Inflammatory macrophage (primary cell): ENCODE measurements around the gene EHF.
"Not testable (repeated sequence)": the region's sequence is repeated elsewhere in the genome, so short reads cannot be mapped to it uniquely, and the experiment has no call there.

Experiments
- DNase-seq, 2 donors: peaks; one replicate each; pipeline ENCODE4 v3.0.0-alpha.2; 2020 to 2022
- total RNA-seq, 18 experiments: gene quantifications; one replicate each; lab custom pipeline; 2026; ENCODE audit warnings: mixed read lengths in 6 of 18, inconsistent platforms in 2 of 18; lab: John Stamatoyannopoulos, UW

The EHF gene
- 0.08 to 1.7 (median 0.17) reads per million in 18 experiments for total RNA-seq

- DNase-seq, result peak in 1 of 2 donors; percentile 14
These were observed at the start of gene EHF for GRCh38 chr11:34620820-34621792. EHF (plus strand) TSS chr11:34621093; CDS start chr11:34642631, 21,538 bp downstream.

GRCh38 chr11:34573537-34573936 lies 47.4 kb upstream of the EHF start:
- no peak for DNase-seq

GRCh38 chr11:34575261-34575660 lies 45.6 kb upstream of the EHF start:
- no peak for DNase-seq

- peak; percentile 33 to 50 for DNase-seq
These were observed 45.2 kb upstream of the EHF start for GRCh38 chr11:34575671-34576070.

GRCh38 chr11:34576331-34576730 lies 44.6 kb upstream of the EHF start:
- no peak for DNase-seq

GRCh38 chr11:34583818-34584217 lies 37.1 kb upstream of the EHF start:
- DNase-seq, result no peak

GRCh38 chr11:34585304-34585734 lies 35.6 kb upstream of the EHF start:
- peak; percentile 6 to 21 for DNase-seq

- peak; percentile 44 to 67 for DNase-seq
These were observed 35.0 kb upstream of the EHF start for GRCh38 chr11:34585735-34586487.

GRCh38 chr11:34586488-34587281 lies 34.2 kb upstream of the EHF start:
- DNase-seq, result no peak

- no peak for DNase-seq
These were observed 33.6 kb upstream of the EHF start for GRCh38 chr11:34587282-34587677.

- DNase-seq, result peak in 1 of 2 donors; percentile 18
These were observed 32.9 kb upstream of the EHF start for GRCh38 chr11:34588023-34588422.

- DNase-seq, result no peak
These were observed 32.2 kb upstream of the EHF start for GRCh38 chr11:34588701-34589100.

- DNase-seq, result not testable (repeated sequence)
These were observed 31.7 kb upstream of the EHF start for GRCh38 chr11:34589177-34589576.

- no peak for DNase-seq
These were observed 27.8 kb upstream of the EHF start for GRCh38 chr11:34593085-34593484.

- DNase-seq, result no peak
These were observed 26.3 kb upstream of the EHF start for GRCh38 chr11:34594603-34595002.

- DNase-seq, result no peak
These were observed 25.5 kb upstream of the EHF start for GRCh38 chr11:34595391-34595790.

- no peak for DNase-seq
These were observed 24.8 kb upstream of the EHF start for GRCh38 chr11:34595960-34596644.

GRCh38 chr11:34599406-34599945 lies 21.4 kb upstream of the EHF start:
- no peak for DNase-seq

GRCh38 chr11:34600339-34601084 lies 20.4 kb upstream of the EHF start:
- no peak for DNase-seq

GRCh38 chr11:34601085-34601444 lies 19.8 kb upstream of the EHF start:
- no peak for DNase-seq

GRCh38 chr11:34601609-34602008 lies 19.3 kb upstream of the EHF start:
- DNase-seq, result no peak
